H1 (cell line): ENCODE results near the gene RTCA. TPM values are rescaled to one million over a fixed set of nuclear protein-coding genes. Genes with fewer than 3 reads are reported as not detected.
A peak's percentile ranks its signal among the peaks of the same experiment; 100 is the strongest.

Experiments
- CTCF ChIA-PET: fragments of 300-600 bp; sonication (Branson Sonifier 250); formaldehyde crosslinking; loops from one replicate; lab custom pipeline; 2021; ENCODE audit not compliant: partially characterized antibody; lab: Charles Lee
- POLR2A ChIA-PET: fragments of 300-600 bp; sonication (Branson Sonifier 250); formaldehyde crosslinking; loops from one replicate; lab custom pipeline; 2021; ENCODE audit warnings: inconsistent platforms; ENCODE audit not compliant: partially characterized antibody; lab: Charles Lee
- DNase-seq, 2 experiments: peaks; one replicate each; pipeline versions ENCODE4 v3.0.0 to v3.0.0-alpha.2; 2010 to 2022; ENCODE audit warnings: low spot score in 2 of 2, low read depth in 1 of 2, mixed read lengths in 1 of 2
- FAIRE-seq: peaks from 2 replicates; lab custom pipeline; 2011; peaks lifted over from hg19 to GRCh38; lab: Jason Lieb, UNC
- H2AFZ ChIP-seq: 2 replicates; pipeline ENCODE4 v1.8.1; 2012; ENCODE audit warnings: low read length, inconsistent platforms
- H2AK5ac ChIP-seq: 2 replicates; pipeline ENCODE4 v1.6.1; 2013; ENCODE audit warnings: low read depth, low read length
- H2BK120ac ChIP-seq: replicated peaks from 2 replicates; pipeline ENCODE3; 2013; ENCODE audit warnings: low read depth, low read length, inconsistent platforms
- H2BK12ac ChIP-seq: 2 replicates; pipeline ENCODE4 v1.6.1; 2013; ENCODE audit warnings: low read depth, low read length
- H2BK15ac ChIP-seq: 2 replicates; pipeline ENCODE4 v1.6.1; 2013; ENCODE audit warnings: low read length
- H2BK20ac ChIP-seq: 2 replicates; pipeline ENCODE4 v1.6.1; 2013; ENCODE audit warnings: low read length
- H2BK5ac ChIP-seq: 2 replicates; pipeline ENCODE4 v1.6.1; 2013; ENCODE audit warnings: low read depth, low read length
- H3K14ac ChIP-seq: 2 replicates; pipeline ENCODE4 v1.6.1; 2013; ENCODE audit warnings: inconsistent platforms; ENCODE audit not compliant: insufficient read length
- H3K18ac ChIP-seq: 2 replicates; pipeline ENCODE4 v1.6.1; 2013; ENCODE audit warnings: low read length; ENCODE audit errors: extremely low read depth
- H3K23ac ChIP-seq: 2 replicates; pipeline ENCODE4 v1.6.1; 2013; ENCODE audit warnings: inconsistent platforms; ENCODE audit not compliant: insufficient read length
- H3K23me2 ChIP-seq: 2 replicates; pipeline ENCODE4 v1.6.1; 2013; ENCODE audit warnings: low read depth, low read length
- H3K27ac ChIP-seq: 2 replicates; pipeline ENCODE4 v1.6.1; 2011; ENCODE audit warnings: low read depth, low read length, inconsistent platforms
- H3K27me3 ChIP-seq, 4 experiments: replicated peaks in 1 of 4; 1 replicate in 1 of 4; 2 replicates in 3 of 4; pipeline versions ENCODE4 v1.6.1 to v1.8.1; 2011 to 2013; ENCODE audit warnings: low read length in 3 of 4, mild to moderate bottlenecking in 3 of 4, inconsistent platforms in 2 of 4, mixed read lengths in 2 of 4, moderate library complexity in 1 of 4; ENCODE audit not compliant: control insufficient read depth in 3 of 4, insufficient read depth in 3 of 4; ENCODE audit errors: extremely low read depth in 1 of 4
- H3K36me3 ChIP-seq, 4 experiments: 2 replicates each; pipeline versions ENCODE4 v1.6.1 to v1.8.1; 2011 to 2013; ENCODE audit warnings: mild to moderate bottlenecking in 4 of 4, low read length in 3 of 4, moderate library complexity in 2 of 4, control low read depth in 1 of 4, inconsistent platforms in 1 of 4; ENCODE audit not compliant: insufficient read depth in 4 of 4, control insufficient read depth in 2 of 4
- H3K4ac ChIP-seq: replicated peaks from 2 replicates; pipeline ENCODE3; 2013; ENCODE audit warnings: low read length, low read depth, mixed read lengths, inconsistent platforms; ENCODE audit not compliant: insufficient read length
- H3K4me1 ChIP-seq, 4 experiments: replicated peaks in 1 of 4; 1 replicate in 1 of 4; 2 replicates in 3 of 4; pipeline versions ENCODE4 v1.6.1 to v1.8.1; 2011 to 2013; ENCODE audit warnings: low read length in 3 of 4, inconsistent platforms in 2 of 4, mixed read lengths in 1 of 4; ENCODE audit not compliant: insufficient read depth in 4 of 4, control insufficient read depth in 3 of 4
- H3K4me2 ChIP-seq, 2 experiments: 2 replicates each; pipeline versions ENCODE4 v1.6.1 to v1.8.1; 2011 to 2013; ENCODE audit warnings: low read depth in 2 of 2, low read length in 2 of 2, control low read depth in 1 of 2, inconsistent platforms in 1 of 2, mild to moderate bottlenecking in 1 of 2; ENCODE audit not compliant: insufficient read depth in 1 of 2
- H3K4me3 ChIP-seq, 4 experiments: fragments of 200-600, 300-600 bp in 1 of 4; sonication (generic), shearing (Covaris generic), sonication (Bioruptor Twin) in 1 of 4; 2 replicates each; pipeline versions ENCODE4 v1.5.1 to v1.8.1; 2011 to 2016; ENCODE audit warnings: low read length in 4 of 4, low read depth in 3 of 4, control low read depth in 2 of 4, inconsistent platforms in 2 of 4, mild to moderate bottlenecking in 2 of 4, mixed read lengths in 1 of 4, moderate library complexity in 1 of 4; ENCODE audit not compliant: insufficient read depth in 2 of 4; ENCODE audit errors: extremely low read depth in 1 of 4
- H3K56ac ChIP-seq: replicated peaks from 2 replicates; pipeline ENCODE3; 2013; ENCODE audit warnings: low read depth, mild to moderate bottlenecking, mixed read lengths, low read length, inconsistent platforms; ENCODE audit not compliant: insufficient read length
- H3K79me1 ChIP-seq: 2 replicates; pipeline ENCODE4 v1.6.1; 2013; ENCODE audit warnings: low read depth, low read length, control low read depth
- H3K79me2 ChIP-seq, 2 experiments: 2 replicates each; pipeline versions ENCODE4 v1.6.1 to v1.8.1; 2012 to 2013; ENCODE audit warnings: low read length in 2 of 2, mild to moderate bottlenecking in 2 of 2, inconsistent platforms in 1 of 2; ENCODE audit not compliant: insufficient read depth in 2 of 2, control insufficient read depth in 1 of 2
- H3K9ac ChIP-seq, 4 experiments: replicated peaks in 1 of 4; 1 replicate in 1 of 4; 2 replicates in 3 of 4; pipeline versions ENCODE4 v1.6.1 to v1.8.1; 2011 to 2013; ENCODE audit warnings: low read depth in 3 of 4, low read length in 3 of 4, control low read depth in 2 of 4, mild to moderate bottlenecking in 2 of 4, moderate library complexity in 2 of 4, inconsistent platforms in 1 of 4; ENCODE audit errors: extremely low read depth in 1 of 4
- H3K9me3 ChIP-seq, 2 experiments: 2 replicates each; pipeline versions ENCODE4 v1.6.1 to v1.8.1; 2012 to 2013; ENCODE audit warnings: mild to moderate bottlenecking in 2 of 2, moderate library complexity in 2 of 2, control low read depth in 1 of 2, inconsistent platforms in 1 of 2, low read depth in 1 of 2, low read length in 1 of 2, mixed read lengths in 1 of 2; ENCODE audit not compliant: insufficient read depth in 2 of 2
- H4K20me1 ChIP-seq, 2 experiments: replicated peaks in 1 of 2; 2 replicates each; pipeline versions ENCODE3 to v1.8.1; 2011 to 2013; ENCODE audit warnings: inconsistent platforms in 2 of 2, low read length in 2 of 2, mild to moderate bottlenecking in 1 of 2; ENCODE audit not compliant: insufficient read depth in 2 of 2, control insufficient read depth in 1 of 2
- H4K5ac ChIP-seq: 2 replicates; pipeline ENCODE4 v1.6.1; 2013; ENCODE audit warnings: low read length, low read depth, mixed read lengths, inconsistent platforms; ENCODE audit not compliant: insufficient read length
- H4K8ac ChIP-seq: 2 replicates; pipeline ENCODE4 v1.8.0; 2013; ENCODE audit warnings: mild to moderate bottlenecking, moderate library complexity, low read length, inconsistent platforms; ENCODE audit not compliant: insufficient read depth; ENCODE audit errors: extremely low read depth
- H4K91ac ChIP-seq: replicated peaks from 2 replicates; pipeline ENCODE3; 2013; ENCODE audit warnings: low read length, mixed read lengths, inconsistent platforms; ENCODE audit not compliant: insufficient read length
- CBX5 ChIP-seq: fragments of 300-800, 300-1000 bp; sonication (generic); IDR thresholded peaks from 2 replicates; pipeline ENCODE4 v1.7.1; 2016; ENCODE audit warnings: antibody characterized with exemption, low read length, low read depth
- CHD2 ChIP-seq: IDR thresholded peaks from 2 replicates; pipeline ENCODE4 v1.6.1; 2012; ENCODE audit warnings: low read length, improper control_type of control experiment
- NRF1 ChIP-seq: IDR thresholded peaks from 2 replicates; pipeline ENCODE4 v1.6.1; 2011; ENCODE audit warnings: mild to moderate bottlenecking, low read depth, low read length, improper control_type of control experiment
- RAD21 ChIP-seq, 2 experiments: IDR thresholded peaks in 1 of 2; conservative IDR thresholded peaks in 1 of 2; 2 replicates each; pipeline ENCODE4 v1.6.1; 2011; ENCODE audit warnings: low read depth in 2 of 2, low read length in 2 of 2, improper control_type of control experiment in 1 of 2, inconsistent platforms in 1 of 2, mild to moderate bottlenecking in 1 of 2, moderate library complexity in 1 of 2
- RBBP5 ChIP-seq: IDR thresholded peaks from 2 replicates; pipeline ENCODE4 v1.7.1; 2012; ENCODE audit warnings: low read depth, mild to moderate bottlenecking, inconsistent platforms, low read length, moderate library complexity, borderline replicate concordance
- RNF2 ChIP-seq: fragments of 200-900, 300-1000 bp; sonication (generic); IDR thresholded peaks from 2 replicates; pipeline ENCODE4 v1.7.1; 2016; ENCODE audit warnings: borderline replicate concordance, low read depth, mild to moderate bottlenecking, antibody characterized with exemption, low read length; ENCODE audit not compliant: poor library complexity, severe bottlenecking; ENCODE audit errors: missing control alignments
- SAP30 ChIP-seq: fragments of 300-600 bp; sonication (generic); IDR thresholded peaks from 2 replicates; pipeline ENCODE4 v1.7.1; 2012; ENCODE audit warnings: low read length, moderate library complexity, mild to moderate bottlenecking, inconsistent platforms; ENCODE audit not compliant: insufficient read depth, insufficient replicate concordance
- SIN3A ChIP-seq, 2 experiments: IDR thresholded peaks in 1 of 2; conservative IDR thresholded peaks in 1 of 2; 2 replicates each; pipeline ENCODE4 v1.6.1; 2011 to 2012; ENCODE audit warnings: low read length in 2 of 2, improper control_type of control experiment in 1 of 2, low read depth in 1 of 2, mild to moderate bottlenecking in 1 of 2
- SIRT6 ChIP-seq: IDR thresholded peaks from one replicate; pipeline ENCODE4 v1.7.1; 2012; ENCODE audit warnings: low read length, inconsistent platforms
- TAF7 ChIP-seq: optimal IDR thresholded peaks from 2 replicates; pipeline ENCODE3; 2011; ENCODE audit warnings: low read depth, mild to moderate bottlenecking, inconsistent platforms, low read length, moderate library complexity, borderline replicate concordance
- TCF12 ChIP-seq: IDR thresholded peaks from 2 replicates; pipeline ENCODE4 v1.6.1; 2011; ENCODE audit warnings: low read depth, mild to moderate bottlenecking, low read length
- WGBS, 2 experiments: shearing (Covaris generic) in 1 of 2; methylation state at CpG; one replicate each; pipeline versions ENCODE4 v1.1.6 to v1.1.7; 2013 to 2015; ENCODE audit warnings: low lambda C conversion rate in 2 of 2, mixed read lengths in 2 of 2, inconsistent platforms in 1 of 2, low coverage in 1 of 2, missing lambda C conversion rate in 1 of 2; ENCODE audit not compliant: insufficient replicate concordance in 2 of 2, insufficient coverage in 1 of 2, insufficient read length in 1 of 2; ENCODE audit errors: extremely low coverage in 1 of 2, missing lambda C conversion rate in 1 of 2; 5-methylcytosine and 5-hydroxymethylcytosine counted together
- polyA plus RNA-seq, 7 experiments: library from polyadenylated mRNA; depleted of rRNA in 3 of 7; stranded (reverse) in 5 of 7; unstranded in 2 of 7; fragments of >200 nt in 5 of 7; fragments of 200-250 nt in 2 of 7; gene quantifications; 1 replicate in 5 of 7; 2 replicates in 1 of 7; 4 replicates in 1 of 7; pipeline versions ENCODE4 v1.2.1 to v1.2.3, GENCODE V29; 2011 to 2013; ENCODE audit warnings: missing spikeins in 2 of 7, mixed read lengths in 2 of 7
- total RNA-seq: library from RNA; stranded (reverse); fragmentation: NEBNext Ultra II Directional; extraction: Animal tissue kit (Norgen Biotek cat#: 25700); gene quantifications from 2 replicates; pipeline ENCODE4 v1.2.1, GENCODE V29; 2021

The RTCA gene
- total and polyA plus RNA-seq, 2 of the 8 experiments (the other 6 are each of a cell fraction or from before 2014, with no cell fraction given): 13.8 to 31.6 TPM

DNA sequence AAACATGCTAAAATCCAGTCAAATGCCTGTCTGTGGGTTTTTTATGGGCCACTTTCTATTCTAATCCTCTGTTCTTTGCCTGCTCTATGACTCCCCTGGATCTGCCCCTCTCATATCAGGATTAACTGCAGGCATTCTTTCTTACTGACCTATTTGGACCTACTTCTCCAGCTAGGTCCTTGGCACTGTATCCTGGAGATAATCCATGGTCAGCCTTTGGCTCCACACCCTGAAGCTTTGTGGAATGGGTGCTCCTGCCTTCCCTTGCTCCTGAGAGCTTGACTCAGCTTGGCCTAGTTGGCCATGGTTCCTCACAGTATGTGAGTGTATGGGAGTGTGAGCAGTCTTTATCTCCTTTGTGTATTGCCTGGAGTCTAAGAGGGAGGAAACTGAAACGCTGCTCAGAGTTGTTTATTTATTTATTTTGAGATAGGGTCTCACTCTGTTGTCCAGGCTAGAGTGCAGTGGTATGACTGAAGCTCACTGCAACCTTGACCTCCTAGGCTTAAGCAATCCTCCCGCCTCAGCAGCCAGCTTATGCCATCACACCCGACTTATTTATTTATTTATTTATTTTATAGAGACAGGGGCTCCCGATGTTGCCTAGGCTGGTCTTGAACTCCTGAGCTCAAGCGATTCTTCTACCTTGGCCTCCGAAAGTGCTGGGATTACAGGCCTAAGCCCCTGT is 57.5 kb downstream of the RTCA start:
- H4K20me1 ChIP-seq: no peaks in the 10 kb centered on the region
- peaks cover 0 to 7% (median 3%) of the 10 kb centered on the region in 4 experiments; a peak in 4 of 7 replicates for H3K4me1 ChIP-seq
- no peak overlapping the region for H2BK120ac ChIP-seq
- H4K8ac ChIP-seq: no peak overlapping the region
- H3K23ac ChIP-seq: peak overlapping the region; percentile 89
- no peak overlapping the region for H3K4ac ChIP-seq
- H3K27ac ChIP-seq: peak overlapping the region; percentile 3; the same call in 1 of the 2 replicates
- H2BK5ac ChIP-seq: peak overlapping the region; percentile 26; the same call in 1 of the 2 replicates
- no peak overlapping the region for H2BK12ac ChIP-seq
- H3K9ac ChIP-seq: no peak overlapping the region
- H3K14ac ChIP-seq: no peak overlapping the region
- H4K91ac ChIP-seq: no peak overlapping the region
- CTCF ChIA-PET: interaction anchor here (0.6 to 1.8 kb wide), 6 partner anchors 11 to 136 kb away, joined by 3 to 7 read pairs (median 3); partner anchors contain the start of gene RTCA
- H3K23me2 ChIP-seq: no peaks in the 10 kb centered on the region; the same call in 1 of the 2 replicates
- no peak overlapping the region for H3K18ac ChIP-seq
- H3K79me1 ChIP-seq: no peaks in the 10 kb centered on the region
- no peaks in the 10 kb centered on the region for H3K36me3 ChIP-seq
- FAIRE-seq (no peak), DNase-seq (no peak)
- H3K27me3 ChIP-seq: no peaks in the 10 kb centered on the region
- peaks cover 6 to 7% of the 10 kb centered on the region in 2 experiments; a peak in 3 of 4 replicates for H3K9me3 ChIP-seq
- POLR2A ChIA-PET: interaction anchor here (1.5 kb wide), 1 partner anchor 29 kb away, joined by 10 read pairs; the partner anchor contains the start of gene CDC14A
- no peak overlapping the region for H4K5ac ChIP-seq
- H2AK5ac ChIP-seq: peak overlapping the region; percentile 24; the same call in 1 of the 2 replicates
- no peak overlapping the region for H3K56ac ChIP-seq
- WGBS, 2 experiments: 91% methylated on average over 6 of the region's 6 CpGs; no CpG with 5 or more reads in 1 of the 2 experiments
- H3K79me2 ChIP-seq: no peaks in the 10 kb centered on the region
- H2AFZ ChIP-seq: no peak overlapping the region
- H2BK15ac ChIP-seq: no peak overlapping the region
- H3K4me2 ChIP-seq: no peak overlapping the region
- no peak overlapping the region for H3K4me3 ChIP-seq
- H2BK20ac ChIP-seq: peak overlapping the region; percentile 66; the same call in 1 of the 2 replicates
- TF ChIP-seq NRF1 (no peak), TCF12 (no peak), SIN3A (conservative IDR thresholded peaks at IDR 0.05 in 1 of 2, IDR thresholded peaks at IDR 0.05 in 1 of 2; ENCODE audit: low read depth in 1 of 2, low read length in 2 of 2) (no peak), CBX5 (no peak), CHD2 (no peak), RBBP5 (no peak), RAD21 (IDR thresholded peaks at IDR 0.05 in 1 of 2, conservative IDR thresholded peaks at IDR 0.05 in 1 of 2; ENCODE audit: low read depth in 2 of 2, low read length in 2 of 2) (no peak), SIRT6 (no peak), TAF7 (no peak), SAP30 (no peak), RNF2 (no peak)
